ENCODE results near the gene HOOK2.
"Not testable (repeated sequence)": the region's sequence is repeated elsewhere in the genome, so short reads cannot be mapped to it uniquely, and the experiment has no call there.

Gene HOOK2

GRCh38 chr19:12774588-12775555, at the start of gene HOOK2:
Gene HOOK2, minus strand, starts transcription at chr19:12775552. Its CDS starts 103 bp downstream, at chr19:12775449.
- DNase-seq (ENCODE audit: low spot score): peak; percentile 93

- no peak for DNase-seq (ENCODE audit: low spot score)
Observed at GRCh38 chr19:12821761-12822160, 46.4 kb upstream of the HOOK2 start.

- DNase-seq (ENCODE audit: low spot score): not testable (repeated sequence)
Observed at GRCh38 chr19:12817810-12818209, 42.5 kb upstream of the HOOK2 start.

GRCh38 chr19:12817188-12817587, 41.8 kb upstream of the HOOK2 start:
- not testable (repeated sequence) for DNase-seq (ENCODE audit: low spot score)

- DNase-seq (ENCODE audit: low spot score): no peak
Observed at GRCh38 chr19:12815088-12815487, 39.7 kb upstream of the HOOK2 start.

GRCh38 chr19:12806242-12807081, 31.1 kb upstream of the HOOK2 start, which contains the start of gene RNASEH2A:
Gene RNASEH2A, plus strand, starts transcription at chr19:12806584. Its CDS starts 90 bp downstream, at chr19:12806674.
- peak; percentile 92 for DNase-seq (ENCODE audit: low spot score)

GRCh38 chr19:12804051-12804450, 28.7 kb upstream of the HOOK2 start:
- DNase-seq (ENCODE audit: low spot score): no peak

- no peak for DNase-seq (ENCODE audit: low spot score)
Observed at GRCh38 chr19:12802267-12803106, 27.1 kb upstream of the HOOK2 start.

GRCh38 chr19:12801466-12802266, 26.3 kb upstream of the HOOK2 start, which contains the start of the genes PRDX2 and THSD8:
Gene PRDX2, minus strand, starts transcription at chr19:12801800. Its CDS starts 539 bp downstream, at chr19:12801261.
Gene THSD8, plus strand, starts transcription at chr19:12802069. Its CDS starts 3 bp downstream, at chr19:12802072.
- DNase-seq (ENCODE audit: low spot score): peak; percentile 84

- no peak for DNase-seq (ENCODE audit: low spot score)
Observed at GRCh38 chr19:12800923-12801465, 25.6 kb upstream of the HOOK2 start.

GRCh38 chr19:12800466-12800770, 25.1 kb upstream of the HOOK2 start:
- no peak for DNase-seq (ENCODE audit: low spot score)

GRCh38 chr19:12799742-12800465, 24.6 kb upstream of the HOOK2 start:
- DNase-seq (ENCODE audit: low spot score): no peak

GRCh38 chr19:12797607-12798006, 22.3 kb upstream of the HOOK2 start:
- not testable (repeated sequence) for DNase-seq (ENCODE audit: low spot score)

- DNase-seq (ENCODE audit: low spot score): no peak
Observed at GRCh38 chr19:12797141-12797587, 21.8 kb upstream of the HOOK2 start.

GRCh38 chr19:12796146-12797071, 21.1 kb upstream of the HOOK2 start:
- DNase-seq (ENCODE audit: low spot score): peak; percentile 81

- DNase-seq (ENCODE audit: low spot score): no peak
Observed at GRCh38 chr19:12794971-12795381, 19.6 kb upstream of the HOOK2 start.

GRCh38 chr19:12794196-12794941, 19.0 kb upstream of the HOOK2 start:
- DNase-seq (ENCODE audit: low spot score): no peak
